Measurements from ENCODE around the gene TSPAN14. TPM values are rescaled to one million over a fixed set of nuclear protein-coding genes. Genes with fewer than 3 reads are reported as not detected.

The TSPAN14 gene
- polyA plus RNA-seq, 3 donors: 123 to 160 (median 146) TPM

GRCh38 chr10:80447436-80448190 lies 6.5 kb upstream of the TSPAN14 start:
- H3K4me1 Mint-ChIP-seq: peaks cover 44% of the 10 kb centered on the region
- H3K27me3 Mint-ChIP-seq (ENCODE audit: low read depth in 3 of 3): peaks cover 2 to 3% (median 2%) of the 10 kb centered on the region in 3 donors
- intact Hi-C loops (cut with micrococcal nuclease): loop anchor here in 1 of 2 donors (1.0 to 10.0 kb wide), 3 partner anchors 30 to 477 kb away; no protein-coding TSS in a partner anchor
- Histone ChIP-seq H3K79me2 (ENCODE audit: insufficient read depth, low read length) (no peaks in the 10 kb centered on the region), H3K4me3 (replicated peaks in 1 of 3; ENCODE audit: low read depth in 2 of 3, low read length in 3 of 3) (no peak overlapping the region), H4K20me1 (ENCODE audit: insufficient read depth, low read length) (no peaks in the 10 kb centered on the region), H3K9me3 (replicated peaks in 1 of 2; ENCODE audit: control insufficient read depth in 1 of 2, insufficient read depth in 1 of 2, low read length in 2 of 2) (peaks cover 4 to 7% of the 10 kb centered on the region in 2 donors), H2AFZ (ENCODE audit: insufficient read depth, low read depth, low read length, poor library complexity, severe bottlenecking) (no peak overlapping the region), H3K4me1 (ENCODE audit: control insufficient read depth in 1 of 2, insufficient read depth in 2 of 2, low read length in 2 of 2) (peaks cover 44 to 66% of the 10 kb centered on the region in 2 donors), H3K4me2 (replicated peaks; ENCODE audit: extremely low read depth, low read length, poor library complexity, severe bottlenecking) (no peak overlapping the region), H3K27me3 (ENCODE audit: control insufficient read depth in 2 of 2, insufficient read depth in 2 of 2, low read length in 2 of 2) (no peaks in the 10 kb centered on the region), H3K27ac (ENCODE audit: low read depth in 1 of 2, low read length in 2 of 2) (no peak overlapping the region), H3K36me3 (replicated peaks in 1 of 2; ENCODE audit: control insufficient read depth in 1 of 2, insufficient read depth in 2 of 2, low read length in 2 of 2) (no peaks in the 10 kb centered on the region), H3K9ac (ENCODE audit: insufficient read depth, low read length, poor library complexity, severe bottlenecking) (no peak overlapping the region)
- no CpG with 5 or more reads among the region's 7 CpGs for WGBS (ENCODE audit: insufficient coverage)
- no peak for TF ChIP-seq CTCF (IDR thresholded peaks at IDR 0.05)
- no peak overlapping the region for H3K4me3 Mint-ChIP-seq
- DNase-seq: peak in 1 of 3 donors; percentile 37
- H3K9me3 Mint-ChIP-seq: peaks cover 0 to 2% (median 0%) of the 10 kb centered on the region in 7 donors
- H3K36me3 Mint-ChIP-seq: no peaks in the 10 kb centered on the region
- H3K27ac Mint-ChIP-seq: peak overlapping the region in 1 of 7 donors; percentile 15

- H3K4me2 ChIP-seq (replicated peaks; ENCODE audit: extremely low read depth, low read length, poor library complexity, severe bottlenecking): peak overlapping the region; percentile 21
- peaks cover 51 to 72% of the 10 kb centered on the region in 2 donors for H3K4me1 ChIP-seq (ENCODE audit: control insufficient read depth in 1 of 2, insufficient read depth in 2 of 2, low read length in 2 of 2)
- Mint-ChIP-seq H3K36me3 (no peaks in the 10 kb centered on the region), H3K4me3 (peak overlapping the region in 1 of 2 donors; percentile 69), H3K4me1 (peaks cover 48% of the 10 kb centered on the region), H3K27ac (peak overlapping the region in 4 of 7 donors; percentile 69 to 91 (median 82)), H3K9me3 (peaks cover 0 to 2% (median 0%) of the 10 kb centered on the region in 7 donors), H3K27me3 (ENCODE audit: low read depth in 3 of 3) (peaks cover 2 to 3% (median 2%) of the 10 kb centered on the region in 3 donors)
- 83% methylated on average over 2 of the region's 4 CpGs for WGBS (ENCODE audit: insufficient coverage)
- H4K20me1 ChIP-seq (ENCODE audit: insufficient read depth, low read length): peaks cover 2% of the 10 kb centered on the region
- H2AFZ ChIP-seq (ENCODE audit: insufficient read depth, low read depth, low read length, poor library complexity, severe bottlenecking): no peak overlapping the region
- no peaks in the 10 kb centered on the region for H3K36me3 ChIP-seq (replicated peaks in 1 of 2; ENCODE audit: control insufficient read depth in 1 of 2, insufficient read depth in 2 of 2, low read length in 2 of 2)
- peaks cover 4 to 7% of the 10 kb centered on the region in 2 donors for H3K9me3 ChIP-seq (replicated peaks in 1 of 2; ENCODE audit: control insufficient read depth in 1 of 2, insufficient read depth in 1 of 2, low read length in 2 of 2)
- no peak overlapping the region for H3K4me3 ChIP-seq (replicated peaks in 1 of 3; ENCODE audit: low read depth in 2 of 3, low read length in 3 of 3)
- intact Hi-C loops (cut with micrococcal nuclease): loop anchor here in 1 of 2 donors (5.0 to 10.0 kb wide), 2 partner anchors 79 to 476 kb away; no protein-coding TSS in a partner anchor
- no peaks in the 10 kb centered on the region for H3K79me2 ChIP-seq (ENCODE audit: insufficient read depth, low read length)
- no peak overlapping the region for H3K9ac ChIP-seq (ENCODE audit: insufficient read depth, low read length, poor library complexity, severe bottlenecking)
- no peak for TF ChIP-seq CTCF (IDR thresholded peaks at IDR 0.05)
- DNase-seq: peak in 2 of 3 donors; percentile 19 to 37
- H3K27ac ChIP-seq (ENCODE audit: low read depth in 1 of 2, low read length in 2 of 2): peak overlapping the region in 1 of 2 donors; percentile 62
- H3K27me3 ChIP-seq (ENCODE audit: control insufficient read depth in 2 of 2, insufficient read depth in 2 of 2, low read length in 2 of 2): no peaks in the 10 kb centered on the region
Observed at GRCh38 chr10:80448209-80448942, 5.7 kb upstream of the TSPAN14 start.

All from CD14-positive monocyte (primary cell).